GM12878 (cell line): ENCODE data around the gene UIMC1. TPM values are rescaled to one million over a fixed set of nuclear protein-coding genes. Genes with fewer than 3 reads are reported as not detected.

ENCODE experiments used
- ATAC-seq: fragments of 200-7000 bp; cut with Tn5 transposase; 3 replicates; pipeline ENCODE4 v1.9.1; 2020; ENCODE audit warnings: mild to moderate bottlenecking, moderate library complexity
- BruUV-seq: library from RNA; stranded (reverse); fragments of 400-500 nt; replicated peaks from 2 replicates; lab custom pipeline; 2021; lab: Mats Ljungman, UMichigan
- CTCF ChIA-PET: fragments of 300-600 bp; sonication (Branson Sonifier 250); formaldehyde crosslinking; extraction: SDS; loops from one replicate; lab custom pipeline; 2021; ENCODE audit warnings: inconsistent platforms; lab: Yijun Ruan, JAX
- POLR2A ChIA-PET: fragments of 350-600 bp; formaldehyde crosslinking; extraction: SDS; loops from one replicate; lab custom pipeline; 2021; ENCODE audit warnings: inconsistent platforms; lab: Charles Lee
- RAD21 ChIA-PET: fragments of 300-600 bp; sonication (Branson Sonifier 250); formaldehyde crosslinking; loops from one replicate; lab custom pipeline; 2023; ENCODE audit warnings: antibody characterized with exemption; ENCODE audit not compliant: unreplicated experiment; lab: Charles Lee
- SMC1A ChIA-PET: fragments of 300-600 bp; sonication (Branson Sonifier 250); formaldehyde crosslinking; loops from one replicate; lab custom pipeline; 2023; ENCODE audit not compliant: unreplicated experiment, uncharacterized antibody; lab: Charles Lee
- DNase-seq: peaks from one replicate; pipeline ENCODE4 v3.0.0-alpha.2; 2011; ENCODE audit warnings: low read depth, low spot score
- FAIRE-seq: peaks from 3 replicates; lab custom pipeline; 2011; peaks lifted over from hg19 to GRCh38; lab: Jason Lieb, UNC
- H2AFZ ChIP-seq: 2 replicates; pipeline ENCODE4 v1.6.0; 2011; ENCODE audit warnings: low read depth, low read length, control low read depth; ENCODE audit not compliant: control insufficient read depth
- H3K27ac ChIP-seq: 2 replicates; pipeline ENCODE4 v1.5.1; 2011; ENCODE audit warnings: control low read depth; ENCODE audit not compliant: control insufficient read depth, insufficient read depth
- H3K27me3 ChIP-seq, 2 experiments: replicated peaks in 1 of 2; 2 replicates each; pipeline versions ENCODE4 v1.6.0 to v1.6.1; 2011; ENCODE audit warnings: low read length in 1 of 2; ENCODE audit not compliant: control insufficient read depth in 2 of 2, insufficient read depth in 2 of 2
- H3K36me3 ChIP-seq, 2 experiments: 2 replicates each; pipeline ENCODE4 v1.5.1; 2011; ENCODE audit warnings: low read length in 1 of 2; ENCODE audit not compliant: control insufficient read depth in 2 of 2, insufficient read depth in 2 of 2
- H3K4me1 ChIP-seq: 2 replicates; pipeline ENCODE4 v1.6.1; 2011; ENCODE audit warnings: mild to moderate bottlenecking, low read length, moderate library complexity, mixed read lengths; ENCODE audit not compliant: control insufficient read depth, insufficient read depth
- H3K4me2 ChIP-seq: 2 replicates; pipeline ENCODE4 v1.6.0; 2011; ENCODE audit warnings: control low read depth; ENCODE audit not compliant: control insufficient read depth, insufficient read depth
- H3K4me3 ChIP-seq: fragments of 200-600 bp; sonication (generic); 2 replicates; pipeline ENCODE4 v1.5.1; 2016
- H3K79me2 ChIP-seq: 2 replicates; pipeline ENCODE4 v1.6.0; 2011; ENCODE audit warnings: low read length; ENCODE audit not compliant: control insufficient read depth, insufficient read depth
- H3K9ac ChIP-seq: 2 replicates; pipeline ENCODE4 v1.8.0; 2011; ENCODE audit warnings: low read length, control low read depth, mixed read lengths; ENCODE audit not compliant: control insufficient read depth, insufficient read depth
- H3K9me3 ChIP-seq: replicated peaks from 3 replicates; pipeline ENCODE4 v1.5.1; 2011; ENCODE audit warnings: mild to moderate bottlenecking, low read length; ENCODE audit not compliant: control insufficient read depth, insufficient read depth
- H4K20me1 ChIP-seq: 2 replicates; pipeline ENCODE4 v1.6.0; 2011; ENCODE audit not compliant: control insufficient read depth, insufficient read depth
- CREM ChIP-seq: IDR thresholded peaks from 2 replicates; pipeline ENCODE4 v1.6.1; 2014; ENCODE audit warnings: antibody characterized with exemption, low read depth
- CTCF ChIP-seq, 3 experiments: IDR thresholded peaks in 2 of 3; conservative IDR thresholded peaks in 1 of 3; 2 replicates each; pipeline ENCODE4 v1.5.1; 2011; ENCODE audit warnings: low read depth in 3 of 3, low read length in 3 of 3, mild to moderate bottlenecking in 3 of 3, control low read depth in 2 of 3, moderate library complexity in 2 of 3, inconsistent platforms in 1 of 3, mixed read lengths in 1 of 3; ENCODE audit not compliant: control insufficient read depth in 2 of 3, insufficient read depth in 1 of 3; ENCODE audit errors: extremely low read depth in 1 of 3
- HCFC1 ChIP-seq: fragments of 150-350 bp; IDR thresholded peaks from 2 replicates; pipeline ENCODE4 v1.6.1; 2014; ENCODE audit warnings: low read length
- JUNB ChIP-seq: IDR thresholded peaks from 2 replicates; pipeline ENCODE4 v1.6.1; 2016; ENCODE audit warnings: antibody characterized with exemption, mild to moderate bottlenecking
- MEF2A ChIP-seq: IDR thresholded peaks from 2 replicates; pipeline ENCODE4 v1.6.1; 2011; ENCODE audit warnings: low read depth, mild to moderate bottlenecking, low read length, moderate library complexity; ENCODE audit not compliant: insufficient read depth
- MTA2 ChIP-seq: fragments of 450-650 bp; IDR thresholded peaks from 2 replicates; pipeline ENCODE4 v1.6.1; 2016; ENCODE audit warnings: low read depth, mild to moderate bottlenecking, moderate library complexity
- WGBS: methylation state at CpG from one replicate; pipeline ENCODE4 v1.1.6; 2016; ENCODE audit warnings: low lambda C conversion rate; ENCODE audit not compliant: insufficient replicate concordance, insufficient coverage; ENCODE audit errors: missing lambda C conversion rate; 5-methylcytosine and 5-hydroxymethylcytosine counted together
- in situ Hi-C: fragments of 300-500 bp; cut with MboI; formaldehyde crosslinking; loops from 9 replicates; pipeline ENCODE4 v1.14.3; 2018; ENCODE audit warnings: mixed read lengths
- intact Hi-C: fragments of 100-400 bp; cut with micrococcal nuclease; formaldehyde crosslinking; loops from one replicate; pipeline ENCODE4 v1.14.2; 2022; ENCODE audit not compliant: unreplicated experiment
- polyA plus RNA-seq, 11 experiments: library from polyadenylated mRNA; depleted of rRNA in 4 of 11; unstranded in 6 of 11; stranded (reverse) in 5 of 11; fragments of >200 nt; fragmentation: Nextera tagmentation in 4 of 11; fragmentation: Illumina TruSeq in 1 of 11; extraction: Ambion mirVana in 4 of 11; extraction: Trizol in 1 of 11; gene quantifications; 1 replicate in 1 of 11; 2 replicates in 10 of 11; pipeline versions ENCODE4 v1.2.1 to v1.2.3, GENCODE V29; 2011 to 2016; ENCODE audit warnings: inconsistent platforms in 2 of 11, missing spikeins in 2 of 11, low read depth in 1 of 11
- total RNA-seq, 4 experiments: library from RNA; depleted of rRNA in 3 of 4; stranded (reverse); fragments of >200 nt in 3 of 4; fragmentation: Illumina TruSeq in 1 of 4; extraction: Trizol in 1 of 4; gene quantifications; 2 replicates each; pipeline versions ENCODE4 v1.2.1 to v1.2.3, GENCODE V29; 2013 to 2021

Gene UIMC1
- total and polyA plus RNA-seq, 10 of the 15 experiments (the other 5 are each of a cell fraction or from before 2014, with no cell fraction given) = 16.2 to 51.4 (median 32.7) TPM

- H3K4me3 ChIP-seq = no peak overlapping the region
- WGBS = 14% methylated on average over 3 of the region's 3 CpGs
- FAIRE-seq (no peak), DNase-seq (no peak), ATAC-seq (peak; percentile 31; the same call in 1 of the 3 replicates)
- H3K27ac ChIP-seq = no peak overlapping the region
- ChIA-PET RAD21 (no interaction called here), SMC1A (no interaction called here), CTCF (no interaction called here), POLR2A (no interaction called here)
- peaks cover 3% of the 10 kb centered on the region; the same call in 1 of the 2 replicates for H3K4me1 ChIP-seq
- no peak for TF ChIP-seq MEF2A
- no peak for TF ChIP-seq MTA2
- TF ChIP-seq HCFC1 = no peak
- 0 out of 2 replicates have a peak, but pooled peaks have one; percentile 15 for TF ChIP-seq CREM
- no peak for TF ChIP-seq CTCF (IDR thresholded peaks at IDR 0.05 in 2 of 3, conservative IDR thresholded peaks at IDR 0.05 in 1 of 3; ENCODE audit: control insufficient read depth in 2 of 3, extremely low read depth in 1 of 3, insufficient read depth in 1 of 3, low read depth in 3 of 3, low read length in 3 of 3)
- TF ChIP-seq JUNB = peak; percentile 49; the same call in 1 of the 2 replicates
- H3K36me3 ChIP-seq = peaks cover 11 to 26% of the 10 kb centered on the region in 2 experiments
- BruUV-seq = TSS peak; percentile 53
- no peak overlapping the region for H3K4me2 ChIP-seq
- in situ Hi-C loops = no loop called here
- no peaks in the 10 kb centered on the region for H3K27me3 ChIP-seq
- H4K20me1 ChIP-seq = no peaks in the 10 kb centered on the region
- H3K9ac ChIP-seq = no peak overlapping the region
- intact Hi-C loops = no loop called here
- H2AFZ ChIP-seq = no peak overlapping the region
- H3K79me2 ChIP-seq = peaks cover 4% of the 10 kb centered on the region
- H3K9me3 ChIP-seq = no peaks in the 10 kb centered on the region
Measured at GRCh38 chr5:176979669-176980068, 26.9 kb downstream of the UIMC1 start.
